ENCODE data around the gene WWC2.

GRCh38 chr4:183314806-183315205, 215.7 kb downstream of the WWC2 start:
- no peak for TF ChIP-seq POLR2AphosphoS5 (IDR thresholded peaks at IDR 0.05; ENCODE audit: borderline replicate concordance, low read depth, low read length)
- TF ChIP-seq EZH2 (IDR thresholded peaks at IDR 0.05) = no peak
